NCI-H1092 treated with DMSO at 0.1 percent for 48 hours (cell line): ENCODE measurements around the gene INO80B.
"Not testable (repeated sequence)": the region's sequence is repeated elsewhere in the genome, so short reads cannot be mapped to it uniquely, and the experiment has no call there.

Experiments
- DNase-seq: peaks from one replicate; lab custom pipeline; 2025; lab: John Stamatoyannopoulos, UW

The INO80B gene

DNA sequence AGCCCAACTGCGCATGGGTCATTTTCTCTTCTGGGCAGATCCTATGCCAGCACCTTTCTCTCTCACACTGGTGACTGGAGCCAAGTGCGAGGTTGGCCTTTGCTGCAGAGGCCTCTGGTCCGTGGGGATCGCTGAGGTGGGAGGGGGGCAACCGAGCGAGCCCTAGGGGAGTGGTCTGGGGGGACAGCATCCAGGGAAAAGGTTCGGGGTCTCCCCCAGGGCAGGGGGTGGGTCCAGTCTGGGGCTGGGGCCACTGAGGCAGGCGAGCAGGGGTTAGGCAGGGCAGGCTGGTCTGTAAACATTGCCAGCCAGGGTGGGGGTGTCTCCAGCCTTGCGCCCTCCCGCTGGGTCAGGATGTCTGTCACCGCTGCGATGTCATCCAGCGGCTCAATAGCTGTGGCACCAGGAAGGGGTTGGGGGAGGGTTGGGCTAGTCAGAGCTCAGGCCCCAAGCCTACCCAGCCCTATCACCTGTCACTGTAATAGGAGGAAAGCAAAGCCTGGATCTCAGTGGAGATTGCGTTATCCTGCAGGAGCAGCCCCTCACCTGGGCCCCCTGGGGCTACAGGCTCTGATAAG lies 28.6 kb upstream of the INO80B start:
- no peak for DNase-seq

GRCh38 chr2:74427551-74427950 lies 27.3 kb upstream of the INO80B start:
- no peak for DNase-seq

DNA sequence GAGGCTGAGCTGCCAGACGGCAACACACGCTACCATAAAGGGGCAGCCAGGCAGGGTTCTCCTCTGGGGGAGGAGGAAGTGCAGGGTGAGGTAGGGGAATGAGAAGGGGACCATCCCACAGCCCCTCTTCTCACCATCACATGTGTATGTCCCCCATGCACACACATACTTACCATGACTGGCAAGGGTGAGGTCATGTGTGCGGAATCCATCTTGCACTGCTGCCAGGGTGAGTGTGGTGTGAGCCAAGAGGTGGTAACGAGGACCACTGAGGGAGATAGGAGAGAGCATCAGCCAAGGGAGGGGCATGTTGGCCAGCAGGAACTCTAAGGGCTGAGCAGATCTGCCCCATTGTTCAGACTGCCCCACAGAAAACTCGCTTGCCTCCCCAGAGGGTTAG lies 26.2 kb upstream of the INO80B start:
- no peak for DNase-seq

DNA sequence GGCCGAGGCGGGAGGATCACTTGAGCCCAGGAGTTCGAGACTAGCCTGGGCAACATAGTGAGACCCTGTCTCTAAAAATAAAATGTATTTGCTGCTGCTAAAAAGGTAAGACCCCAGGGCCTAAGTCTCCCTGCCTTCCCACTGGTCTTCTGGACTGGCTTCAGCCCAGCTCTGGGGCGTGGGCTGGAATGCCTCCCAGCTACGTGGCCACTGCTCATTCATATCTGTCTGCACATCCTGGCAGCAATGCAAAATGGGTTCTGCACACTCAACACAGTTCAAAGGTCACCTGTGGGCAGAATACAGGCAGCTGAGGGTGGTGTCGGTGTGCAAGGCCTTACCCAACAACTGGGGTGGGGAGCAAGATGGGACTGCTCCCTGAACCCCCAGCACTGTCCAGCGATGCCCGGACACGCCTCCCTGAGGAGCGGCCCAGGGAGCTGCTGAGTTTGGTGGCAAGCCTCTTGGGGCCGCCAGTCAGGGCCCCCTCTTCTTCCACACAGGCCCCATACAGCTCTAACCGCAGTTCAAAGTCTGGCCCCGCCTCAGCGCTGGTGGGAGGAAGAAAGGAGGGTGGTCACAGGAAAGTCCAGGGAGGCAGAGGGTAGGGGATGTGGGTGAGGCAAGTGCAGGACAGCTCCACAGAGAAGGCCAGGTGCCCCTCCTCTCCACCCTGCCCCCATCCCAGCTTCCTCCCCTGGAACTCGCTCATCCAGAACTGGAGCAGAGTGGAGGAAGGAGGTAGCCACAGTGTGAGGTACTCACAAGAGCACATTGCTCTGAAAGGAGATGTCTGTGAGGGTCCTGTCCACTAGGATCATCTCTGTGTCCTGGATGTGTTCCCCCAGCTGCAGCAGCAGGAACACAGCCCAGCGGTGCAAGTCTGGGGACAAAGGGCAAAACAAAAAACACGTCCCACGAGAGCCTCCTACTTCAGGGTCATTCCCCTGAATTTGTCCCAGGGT lies 25.1 kb upstream of the INO80B start:
- DNase-seq, result no peak

DNA sequence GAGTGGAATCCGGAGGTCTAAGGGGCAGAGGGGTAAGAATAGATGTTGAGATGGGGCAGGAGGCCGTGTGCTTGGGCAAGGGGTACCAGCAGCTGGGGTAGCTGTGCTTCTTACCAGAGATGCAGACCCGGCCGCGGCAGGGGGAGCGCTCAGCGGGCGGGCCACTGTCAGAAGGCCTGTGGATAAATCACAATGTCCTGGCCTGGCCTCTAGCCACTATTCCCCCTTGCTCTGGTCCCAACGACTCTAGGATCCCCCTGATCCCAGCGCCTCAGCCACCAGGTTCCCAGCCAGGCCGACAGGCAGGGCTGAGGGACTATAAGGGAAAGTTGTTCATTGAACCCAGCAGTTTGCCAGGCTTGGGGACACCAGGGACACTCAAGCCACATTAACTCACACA lies 24.4 kb upstream of the INO80B start:
- DNase-seq, result no peak

DNA sequence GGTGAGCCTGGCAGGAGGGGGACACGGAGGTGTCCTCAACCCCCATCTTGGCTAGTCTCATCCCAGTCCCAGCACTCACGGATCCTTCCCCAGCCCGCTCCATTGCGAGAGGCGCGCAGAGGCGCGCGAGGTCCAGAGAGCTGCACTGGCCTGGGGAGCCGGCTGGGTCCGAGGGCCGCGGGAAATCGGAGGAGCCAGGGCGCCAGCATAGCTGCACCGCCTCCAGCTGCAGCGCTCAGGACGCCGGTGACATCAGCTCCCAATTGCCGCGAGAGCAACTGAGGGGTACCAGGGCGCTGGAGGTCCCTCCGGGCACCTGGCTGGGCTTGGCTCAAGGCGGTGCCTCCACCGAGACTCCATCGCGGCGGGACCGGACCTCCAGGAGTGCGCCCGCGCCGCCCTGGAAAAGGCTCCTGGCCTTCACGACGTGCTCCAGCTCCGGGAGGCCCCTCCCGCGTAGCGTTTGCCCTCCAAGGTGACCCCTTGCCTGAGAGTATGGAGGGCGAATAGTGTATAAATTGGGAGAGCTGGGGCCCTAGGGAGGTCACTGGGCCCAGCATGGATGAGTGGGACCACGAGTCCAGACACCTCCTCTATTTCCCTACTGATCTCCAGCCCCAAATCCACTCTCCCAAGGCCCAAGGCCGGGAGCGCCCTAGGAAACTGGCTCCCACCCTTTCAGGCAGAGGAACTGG lies 18.6 kb upstream of the INO80B start:
- no peak for DNase-seq

DNA sequence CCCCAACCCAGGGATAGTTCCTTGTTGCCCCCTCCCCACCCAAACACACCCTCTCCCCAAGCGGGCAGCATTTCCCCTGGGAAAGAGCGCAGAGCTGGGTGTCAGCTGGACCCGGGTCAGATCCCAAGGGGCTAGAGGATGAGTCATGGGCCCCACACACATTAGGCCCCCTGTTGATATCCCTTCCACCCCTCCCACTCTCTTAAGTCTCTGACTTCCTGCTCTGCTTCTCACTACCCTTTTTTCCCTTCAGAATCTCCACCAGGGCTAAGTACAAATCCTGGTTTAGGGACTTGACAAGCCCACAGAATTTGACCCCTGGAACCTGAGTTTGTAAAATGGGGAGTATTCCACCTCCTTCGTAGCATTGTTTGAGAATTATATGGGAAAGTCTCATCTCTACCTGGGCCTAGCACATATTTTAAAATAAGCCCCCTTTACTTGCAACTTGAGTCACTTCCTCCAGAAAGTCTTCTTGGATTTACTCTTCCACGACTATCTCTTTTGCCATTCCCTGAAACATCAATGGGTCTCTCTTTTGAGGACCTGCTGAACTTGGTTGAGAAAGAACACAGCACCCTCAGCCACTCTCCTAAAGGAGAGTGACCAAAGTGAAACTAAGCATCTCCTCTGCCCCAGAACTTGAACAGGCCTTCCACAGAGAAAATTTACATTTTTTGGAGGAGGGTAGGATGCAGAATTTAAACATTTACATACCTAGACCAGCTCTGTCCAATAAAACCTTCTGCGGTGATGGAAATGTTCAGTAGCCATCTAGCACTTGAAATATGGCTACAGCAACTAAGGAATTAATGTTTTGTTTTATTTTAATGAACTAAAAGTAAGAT lies 17.8 kb upstream of the INO80B start:
- no peak for DNase-seq

DNA sequence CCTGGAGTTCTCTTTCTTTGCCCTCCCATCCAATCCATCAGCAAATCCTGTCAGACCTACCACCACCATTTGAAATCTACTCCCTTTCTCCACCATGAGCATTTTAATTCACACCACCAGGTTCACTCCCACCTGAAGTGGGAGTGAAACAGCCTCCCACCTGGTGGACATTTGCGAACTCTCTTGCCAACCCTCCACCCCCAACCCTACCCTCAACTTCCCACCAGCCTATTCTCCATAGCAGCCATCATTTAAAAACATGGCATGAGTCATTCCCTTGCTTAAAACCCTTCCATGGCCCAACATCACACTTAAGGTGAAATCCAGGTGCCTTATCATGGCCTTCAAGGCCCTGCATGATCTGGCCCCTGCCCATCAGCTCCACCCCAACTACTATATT lies 16.6 kb upstream of the INO80B start:
- DNase-seq, result no peak

GRCh38 chr2:74439373-74439772 lies 15.5 kb upstream of the INO80B start:
- no peak for DNase-seq

DNA sequence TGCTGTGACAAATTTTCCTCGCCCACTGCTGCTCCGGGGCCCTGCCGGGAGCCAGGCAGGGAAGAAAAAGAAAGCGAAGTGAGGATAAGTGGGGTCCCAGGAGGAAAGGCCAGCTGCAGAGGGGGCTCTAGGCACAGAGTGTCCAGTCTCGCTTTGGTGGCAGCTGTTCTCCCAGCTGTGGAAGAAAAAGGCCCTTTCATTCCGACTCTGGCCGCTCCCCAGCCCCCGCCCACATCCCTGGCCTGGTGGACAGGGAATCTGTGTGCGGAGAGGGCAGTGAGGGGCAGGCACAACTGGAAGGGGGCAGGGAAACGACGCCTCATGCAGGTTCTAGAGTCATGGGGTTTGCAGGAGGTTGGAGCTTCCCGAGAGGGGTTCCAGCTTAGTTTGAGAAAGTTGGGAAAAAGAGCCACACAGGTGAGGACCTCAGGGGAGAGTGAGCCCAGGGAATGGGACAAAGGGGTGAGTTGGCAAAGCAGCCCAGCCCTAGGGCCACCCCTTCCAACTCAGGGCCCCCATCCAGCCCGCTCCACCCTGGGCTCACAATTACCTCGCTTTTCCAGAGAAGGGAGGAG lies 15.0 kb upstream of the INO80B start:
- no peak for DNase-seq

- peak; percentile 35 for DNase-seq
These were observed 14.3 kb upstream of the INO80B start for GRCh38 chr2:74440378-74441169.

DNA sequence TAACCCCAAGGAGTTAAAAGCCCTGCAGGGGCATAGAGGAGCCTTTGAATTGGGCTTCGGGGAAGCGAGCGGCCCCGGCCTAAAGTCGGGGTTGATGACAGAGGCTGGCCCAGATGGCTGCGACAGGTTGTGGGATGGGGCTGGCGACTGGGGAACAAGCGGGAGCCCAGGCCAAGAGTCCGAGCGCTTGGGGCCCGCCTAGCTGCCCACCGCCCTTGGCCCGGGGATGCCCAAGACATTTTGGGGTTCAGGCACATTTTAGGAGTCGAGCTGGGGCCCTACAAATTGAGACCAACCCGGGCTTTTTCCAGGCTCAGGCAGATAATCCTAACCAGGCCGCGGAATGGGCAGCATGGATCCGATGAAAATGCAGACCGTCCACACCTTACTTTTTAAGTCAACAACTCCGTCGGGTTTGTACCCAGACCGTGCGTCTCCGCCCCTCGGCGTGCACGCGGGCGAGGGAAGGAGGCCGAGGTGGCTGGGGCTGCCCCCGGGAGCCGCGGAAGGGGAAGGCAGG lies 13.7 kb upstream of the INO80B start:
- DNase-seq, result no peak

- no peak for DNase-seq
These were observed 13.0 kb upstream of the INO80B start, which contains the start of gene RTKN for GRCh38 chr2:74441690-74442482. Gene RTKN (minus strand): TSS chr2:74441937. CDS start chr2:74441816, 121 bp downstream.

DNA sequence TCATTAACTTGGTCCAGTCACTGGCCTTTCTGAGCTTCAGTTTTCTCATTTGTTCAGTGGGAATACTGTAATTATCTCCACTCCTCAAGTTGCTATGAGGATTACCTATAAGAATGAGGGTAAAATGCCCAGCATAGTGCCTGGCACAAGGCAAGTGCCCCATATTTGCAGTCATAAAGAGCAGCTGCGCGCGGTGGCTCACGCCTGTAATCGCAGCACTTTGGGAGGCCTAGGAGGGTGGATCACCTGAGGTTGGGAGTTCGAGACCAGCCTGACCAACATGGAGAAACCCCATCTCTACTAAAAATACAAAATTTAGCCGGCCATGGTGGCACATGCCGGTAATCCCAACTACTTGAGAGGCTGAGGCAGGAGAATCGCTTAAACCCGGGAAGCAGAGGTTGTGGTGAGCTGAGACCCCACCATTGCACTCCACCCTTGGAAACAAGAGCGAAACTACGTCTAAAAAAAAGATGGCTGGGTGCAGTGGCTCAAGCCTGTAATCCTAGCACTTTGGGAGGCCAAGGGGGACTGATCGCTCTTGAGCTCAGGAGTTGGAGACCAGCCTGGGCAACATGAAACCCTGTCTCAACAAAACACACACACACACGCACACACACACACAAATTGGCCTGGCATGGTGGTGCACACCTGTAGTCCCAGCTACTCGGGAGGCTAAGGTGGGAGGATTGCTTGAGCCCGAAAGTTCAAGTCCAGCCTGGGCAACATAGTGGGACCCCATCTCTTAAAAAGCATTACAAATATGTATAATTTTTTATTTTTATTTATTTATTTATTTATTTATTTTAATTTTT lies 12.2 kb upstream of the INO80B start:
- DNase-seq, result not testable (repeated sequence)

- no peak for DNase-seq
These were observed 10.2 kb upstream of the INO80B start for GRCh38 chr2:74444498-74445318.

GRCh38 chr2:74447230-74447999 lies 7.5 kb upstream of the INO80B start:
- DNase-seq, result no peak

DNA sequence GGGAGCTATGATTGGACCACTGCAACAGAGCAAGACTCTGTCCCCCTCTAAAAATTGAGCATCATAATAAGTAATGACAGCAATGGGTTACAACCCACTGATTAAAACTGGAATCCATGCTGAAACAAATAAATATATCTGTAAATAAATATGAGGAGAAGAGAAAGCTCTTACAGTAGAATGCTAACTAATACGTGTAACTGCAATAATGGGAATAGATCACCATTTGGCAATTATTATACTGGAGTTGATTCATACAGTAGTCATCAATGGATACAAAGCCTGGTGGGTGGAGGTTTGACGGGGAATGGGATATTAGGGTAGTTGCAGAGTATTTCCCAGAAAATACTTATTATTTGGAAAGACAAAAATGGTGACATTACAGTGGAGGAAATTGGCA lies 6.1 kb upstream of the INO80B start:
- DNase-seq, result no peak
